Activated T-helper 17 cell treated with anti-CD3 and anti-CD28 coated beads, Interleukin-2, amount 50 U/mL, for 72 hours (primary cell): ENCODE data around the gene COL25A1. TPM values are rescaled to one million over a fixed set of nuclear protein-coding genes. Genes with fewer than 3 reads are reported as not detected.

Experiments
- ATAC-seq: fragments of 150-1000 bp; cut with Tn5 transposase; replicated peaks from 2 replicates; pipeline ENCODE4 v1.10.0; 2021; ENCODE audit warnings: mild to moderate bottlenecking, moderate library complexity
- H3K27ac Mint-ChIP-seq: one replicate; pipeline ENCODE4 v1.8.0; 2022; ENCODE audit warnings: mixed read lengths
- H3K27me3 Mint-ChIP-seq: one replicate; pipeline ENCODE4 v1.8.0; 2022; ENCODE audit warnings: mixed read lengths
- H3K36me3 Mint-ChIP-seq: one replicate; pipeline ENCODE4 v1.8.0; 2022; ENCODE audit warnings: low read depth, mild to moderate bottlenecking, mixed read lengths
- H3K4me1 Mint-ChIP-seq: one replicate; pipeline ENCODE4 v1.8.0; 2022; ENCODE audit warnings: mixed read lengths
- H3K4me3 Mint-ChIP-seq: one replicate; pipeline ENCODE4 v1.8.0; 2022; ENCODE audit warnings: mild to moderate bottlenecking, mixed read lengths
- H3K9me3 Mint-ChIP-seq: one replicate; pipeline ENCODE4 v1.8.0; 2022; ENCODE audit warnings: mixed read lengths
- total RNA-seq, 2 donors: library from RNA; stranded (reverse); gene quantifications; one replicate each; pipeline ENCODE4 v1.2.3, GENCODE V29; 2022

COL25A1 gene
- total RNA-seq, 2 donors from 2014 or later, result 0.08 TPM; not detected in 1

DNA sequence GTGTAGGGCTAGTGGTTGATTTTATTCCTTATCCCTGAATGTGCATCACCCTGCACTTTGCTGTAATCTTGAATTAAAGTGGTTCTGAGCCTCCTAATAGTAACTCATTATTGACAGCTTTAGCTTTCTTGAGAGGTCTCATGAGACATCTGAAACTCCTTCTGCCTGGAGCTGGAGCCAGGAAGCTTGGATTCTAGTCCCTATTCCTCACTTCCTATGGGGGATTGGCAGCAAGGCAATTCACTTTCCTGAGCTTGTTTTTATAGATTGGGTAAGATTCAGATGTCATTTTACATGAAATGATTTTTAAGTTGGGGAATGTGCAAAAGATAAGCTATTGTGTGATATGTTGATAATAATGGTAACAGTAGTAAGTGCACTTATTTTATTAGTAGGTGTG lies 522.5 kb downstream of the COL25A1 start:
- Mint-ChIP-seq H3K4me3 (no peak overlapping the region), H3K27me3 (peaks cover 11% of the 10 kb centered on the region), H3K36me3 (no peaks in the 10 kb centered on the region), H3K4me1 (no peaks in the 10 kb centered on the region), H3K9me3 (no peaks in the 10 kb centered on the region), H3K27ac (no peak overlapping the region)
- no peak for ATAC-seq

- ATAC-seq, result no peak
- H3K4me3 Mint-ChIP-seq, result no peak overlapping the region
- H3K27me3 Mint-ChIP-seq, result peaks cover 13% of the 10 kb centered on the region
- H3K9me3 Mint-ChIP-seq, result no peaks in the 10 kb centered on the region
- no peak overlapping the region for H3K27ac Mint-ChIP-seq
- no peaks in the 10 kb centered on the region for H3K4me1 Mint-ChIP-seq
- no peaks in the 10 kb centered on the region for H3K36me3 Mint-ChIP-seq
Observed at GRCh38 chr4:108777388-108777787, 525.1 kb downstream of the COL25A1 start.

DNA sequence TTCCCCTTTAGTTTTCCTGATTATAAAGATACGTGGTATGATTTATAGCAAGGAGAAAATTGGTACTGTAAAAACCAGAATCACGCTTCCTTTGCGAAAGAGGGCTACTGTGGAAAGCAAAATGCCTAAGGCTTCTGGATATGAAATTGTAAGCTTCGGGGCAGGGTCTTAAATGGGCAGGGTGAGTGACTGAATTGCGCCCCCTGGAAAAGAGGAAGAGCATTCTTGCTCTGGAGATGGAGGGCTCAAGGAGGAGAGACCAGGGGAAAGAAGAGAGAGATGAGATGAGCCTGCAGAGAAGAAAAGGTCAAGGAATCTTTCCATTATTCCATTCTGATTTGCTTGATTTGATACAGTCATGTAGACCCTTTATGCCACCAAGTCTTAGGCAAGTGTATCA lies 526.5 kb downstream of the COL25A1 start:
- Mint-ChIP-seq H3K36me3 (no peaks in the 10 kb centered on the region), H3K9me3 (no peaks in the 10 kb centered on the region), H3K27ac (no peak overlapping the region), H3K4me3 (no peak overlapping the region), H3K27me3 (peaks cover 13% of the 10 kb centered on the region), H3K4me1 (no peaks in the 10 kb centered on the region)
- ATAC-seq, result no peak

DNA sequence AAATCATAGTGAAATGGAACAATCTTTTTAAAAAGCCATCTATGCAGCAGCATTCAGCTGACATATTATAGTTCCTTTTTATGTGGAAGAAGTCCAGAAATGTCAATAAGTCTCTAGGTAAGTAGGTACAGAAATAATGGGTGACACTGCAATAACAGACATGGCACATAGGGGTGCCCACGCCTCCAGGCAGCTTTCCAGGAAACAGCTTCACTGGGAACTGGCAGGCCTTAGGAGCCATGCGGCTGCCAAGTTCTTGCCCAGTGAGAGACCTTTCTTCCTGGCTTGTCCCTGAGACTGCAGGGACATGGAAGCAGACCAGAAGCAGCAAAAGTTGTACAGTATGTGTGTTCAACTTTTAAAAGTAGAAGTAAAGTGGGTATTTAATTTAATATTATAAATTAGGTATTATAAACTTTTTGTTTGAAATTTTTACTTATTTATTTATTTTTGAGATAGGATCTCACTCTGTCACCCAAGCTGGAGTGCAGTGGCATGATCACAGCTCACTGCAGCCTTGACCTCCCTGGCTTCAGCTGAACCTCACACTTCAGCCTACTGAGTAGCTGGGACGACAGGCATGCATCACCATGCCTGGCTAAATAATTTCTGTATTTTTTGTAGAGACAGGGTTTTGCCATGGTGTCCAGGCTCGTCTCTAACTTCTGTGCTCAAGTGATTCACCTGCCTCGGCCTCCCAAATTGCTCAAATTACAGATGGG lies 527.5 kb downstream of the COL25A1 start:
- no peaks in the 10 kb centered on the region for H3K4me1 Mint-ChIP-seq
- ATAC-seq, result no peak
- H3K27ac Mint-ChIP-seq, result no peak overlapping the region
- no peak overlapping the region for H3K4me3 Mint-ChIP-seq
- H3K36me3 Mint-ChIP-seq, result no peaks in the 10 kb centered on the region
- H3K9me3 Mint-ChIP-seq, result no peaks in the 10 kb centered on the region
- peaks cover 13% of the 10 kb centered on the region for H3K27me3 Mint-ChIP-seq

GRCh38 chr4:108772402-108772801 lies 530.1 kb downstream of the COL25A1 start:
- Mint-ChIP-seq H3K36me3 (no peaks in the 10 kb centered on the region), H3K27me3 (peaks cover 12% of the 10 kb centered on the region), H3K27ac (no peak overlapping the region), H3K4me1 (no peaks in the 10 kb centered on the region), H3K9me3 (no peaks in the 10 kb centered on the region), H3K4me3 (no peak overlapping the region)
- ATAC-seq, result no peak

DNA sequence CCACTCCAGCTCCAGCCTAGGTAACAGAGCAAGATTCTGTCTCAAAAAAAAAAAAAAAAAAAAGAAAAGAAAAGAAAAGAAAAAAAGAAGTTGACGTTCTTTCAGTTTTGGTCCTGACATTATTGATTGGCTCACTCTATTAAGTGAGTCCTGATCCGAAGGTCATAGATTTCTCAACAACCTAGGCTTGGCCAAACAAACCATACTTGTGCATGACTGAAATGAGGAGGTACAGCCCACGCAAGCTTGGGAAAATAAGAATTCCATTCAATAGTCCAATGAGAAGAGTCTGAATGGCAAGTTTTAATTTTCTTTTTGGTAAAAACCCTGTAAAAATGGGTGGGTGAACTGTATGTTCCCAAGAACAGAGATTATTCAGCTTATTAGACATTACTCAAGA lies 536.4 kb downstream of the COL25A1 start:
- no peak overlapping the region for H3K4me3 Mint-ChIP-seq
- ATAC-seq, result no peak
- peaks cover 20% of the 10 kb centered on the region for H3K27me3 Mint-ChIP-seq
- no peaks in the 10 kb centered on the region for H3K36me3 Mint-ChIP-seq
- H3K27ac Mint-ChIP-seq, result no peak overlapping the region
- peaks cover 5% of the 10 kb centered on the region for H3K4me1 Mint-ChIP-seq
- H3K9me3 Mint-ChIP-seq, result no peaks in the 10 kb centered on the region

DNA sequence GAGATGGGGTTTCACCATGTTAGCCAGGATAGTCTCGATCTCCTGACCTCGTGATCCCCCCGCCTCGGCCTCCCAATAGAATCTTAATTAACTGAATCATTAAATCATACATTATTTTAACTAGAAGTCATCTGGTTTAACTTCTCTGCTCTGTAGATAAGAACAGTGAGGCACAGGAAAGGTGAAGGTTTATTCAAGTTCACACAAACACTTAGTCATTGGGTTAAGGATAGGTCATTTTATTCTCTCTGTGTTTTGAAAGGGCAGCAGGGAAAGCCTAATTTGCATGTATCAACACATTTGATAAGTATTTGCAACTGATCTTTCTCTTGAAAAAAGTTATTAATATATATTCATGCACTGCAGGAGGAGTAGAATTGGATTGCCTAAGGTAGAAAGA lies 538.5 kb downstream of the COL25A1 start:
- Mint-ChIP-seq H3K4me1 (peaks cover 5% of the 10 kb centered on the region), H3K36me3 (no peaks in the 10 kb centered on the region), H3K9me3 (no peaks in the 10 kb centered on the region), H3K27me3 (peaks cover 26% of the 10 kb centered on the region), H3K27ac (no peak overlapping the region), H3K4me3 (no peak overlapping the region)
- no peak for ATAC-seq

- peaks cover 5% of the 10 kb centered on the region for H3K4me1 Mint-ChIP-seq
- peak overlapping the region; percentile 84 for H3K4me3 Mint-ChIP-seq
- no peaks in the 10 kb centered on the region for H3K9me3 Mint-ChIP-seq
- peaks cover 26% of the 10 kb centered on the region for H3K27me3 Mint-ChIP-seq
- H3K27ac Mint-ChIP-seq, result no peak overlapping the region
- no peak for ATAC-seq
- H3K36me3 Mint-ChIP-seq, result no peaks in the 10 kb centered on the region
Observed at GRCh38 chr4:108763226-108763593, 539.2 kb downstream of the COL25A1 start.

DNA sequence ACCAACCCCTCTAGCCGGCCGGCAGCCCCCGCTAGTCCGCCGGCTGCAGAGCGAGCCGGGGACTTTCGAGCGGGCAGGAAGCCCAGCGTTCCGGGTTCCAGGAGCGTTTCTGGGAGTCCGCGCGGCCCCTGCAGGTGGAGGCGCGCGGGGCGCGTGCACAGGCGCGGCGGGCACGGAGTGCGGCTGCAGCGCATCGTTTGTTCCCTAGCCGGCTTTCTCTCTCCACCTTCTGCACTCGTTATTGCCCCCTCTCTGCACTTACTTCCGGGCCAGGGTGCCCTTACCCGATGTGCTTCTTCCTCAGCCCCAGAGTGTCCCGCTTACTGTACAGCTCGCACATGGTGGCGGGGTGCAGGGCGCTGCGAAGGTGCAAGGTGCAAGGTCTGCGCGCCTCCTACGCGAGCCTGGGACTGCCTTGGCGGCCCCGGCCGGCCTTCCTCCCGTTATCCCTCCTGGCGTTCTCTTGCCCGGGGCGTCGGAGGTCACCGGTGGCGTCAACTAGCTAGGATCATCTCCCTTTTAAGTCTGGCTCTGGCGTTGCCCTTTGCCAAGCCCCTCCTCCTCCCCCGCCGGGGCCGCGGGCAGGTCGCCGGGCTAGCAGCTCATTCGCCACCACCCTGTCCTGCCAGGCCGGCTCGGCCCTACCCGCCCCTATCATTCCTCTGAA lies 539.8 kb downstream of the COL25A1 start, which contains the start of gene ETNPPL:
TSS of gene ETNPPL (minus strand) at position 495 of the 667 bp plus-strand sequence. CDS start at position 340, 155 bp downstream.
- Mint-ChIP-seq H3K27ac (no peak within 1 kb of the TSS), H3K27me3 (peaks cover 26% of the 10 kb centered on the region), H3K4me3 (peak within 1 kb of the TSS; percentile 84), H3K4me1 (peaks cover 5% of the 10 kb centered on the region), H3K36me3 (no peaks in the 10 kb centered on the region), H3K9me3 (no peaks in the 10 kb centered on the region)
- peak; percentile 70 for ATAC-seq

Other genes with a start within 250 kb of the COL25A1 start
- 10 to 100 TPM; 25.2 to 28.1 TPM for gene SEC24B, start 131.2 kb upstream of the COL25A1 start, total RNA-seq